ENCODE data around the gene ASB15. TPM values are rescaled to one million over a fixed set of nuclear protein-coding genes. Genes with fewer than 3 reads are reported as not detected.

The ASB15 gene
- total RNA-seq, 4 donors from 2014 or later: not detected

GRCh38 chr7:123612024-123612423, 10.4 kb downstream of the ASB15 start:
- no peak for TF ChIP-seq CTCF (IDR thresholded peaks at IDR 0.05; ENCODE audit: low read depth)

GRCh38 chr7:123615344-123615743, 13.7 kb downstream of the ASB15 start:
- TF ChIP-seq CTCF (IDR thresholded peaks at IDR 0.05; ENCODE audit: low read depth): no peak

- TF ChIP-seq CTCF (IDR thresholded peaks at IDR 0.05; ENCODE audit: low read depth): no peak
Observed at GRCh38 chr7:123616223-123616622, 14.6 kb downstream of the ASB15 start.

- TF ChIP-seq CTCF (IDR thresholded peaks at IDR 0.05; ENCODE audit: low read depth): no peak
Observed at GRCh38 chr7:123621707-123622106, 20.1 kb downstream of the ASB15 start.

GRCh38 chr7:123622660-123623386, 21.2 kb downstream of the ASB15 start:
- TF ChIP-seq CTCF (IDR thresholded peaks at IDR 0.05; ENCODE audit: low read depth): no peak

- TF ChIP-seq CTCF (IDR thresholded peaks at IDR 0.05; ENCODE audit: low read depth): no peak
Observed at GRCh38 chr7:123624527-123625183, 23.0 kb downstream of the ASB15 start.

- no peak for TF ChIP-seq CTCF (IDR thresholded peaks at IDR 0.05; ENCODE audit: low read depth)
Observed at GRCh38 chr7:123625254-123625653, 23.6 kb downstream of the ASB15 start.
